NCI-H128 (cell line): ENCODE measurements around the gene UBB.

Source experiments
- DNase-seq: peaks from one replicate; lab custom pipeline; 2025; ENCODE audit not compliant: unreplicated experiment; lab: John Stamatoyannopoulos, UW

UBB gene

DNA sequence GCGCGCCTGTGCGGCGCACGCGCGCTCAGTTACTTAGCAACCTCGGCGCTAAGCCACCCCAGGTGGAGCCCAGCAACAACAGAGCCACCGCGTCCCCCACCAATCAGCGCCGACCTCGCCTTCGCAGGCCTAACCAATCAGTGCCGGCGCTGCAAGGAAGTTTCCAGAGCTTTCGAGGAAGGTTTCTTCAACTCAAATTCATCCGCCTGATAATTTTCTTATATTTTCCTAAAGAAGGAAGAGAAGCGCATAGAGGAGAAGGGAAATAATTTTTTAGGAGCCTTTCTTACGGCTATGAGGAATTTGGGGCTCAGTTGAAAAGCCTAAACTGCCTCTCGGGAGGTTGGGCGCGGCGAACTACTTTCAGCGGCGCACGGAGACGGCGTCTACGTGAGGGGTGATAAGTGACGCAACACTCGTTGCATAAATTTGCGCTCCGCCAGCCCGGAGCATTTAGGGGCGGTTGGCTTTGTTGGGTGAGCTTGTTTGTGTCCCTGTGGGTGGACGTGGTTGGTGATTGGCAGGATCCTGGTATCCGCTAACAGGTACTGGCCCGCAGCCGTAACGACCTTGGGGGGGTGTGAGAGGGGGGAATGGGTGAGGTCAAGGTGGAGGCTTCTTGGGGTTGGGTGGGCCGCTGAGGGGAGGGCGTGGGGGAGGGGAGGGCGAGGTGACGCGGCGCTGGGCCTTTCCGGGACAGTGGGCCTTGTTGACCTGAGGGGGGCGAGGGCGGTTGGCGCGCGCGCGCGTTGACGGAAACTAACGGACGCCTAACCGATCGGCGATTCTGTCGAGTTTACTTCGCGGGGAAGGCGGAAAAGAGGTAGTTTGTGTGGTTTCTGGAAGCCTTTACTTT, at the start of gene UBB:
TSS of gene UBB (plus strand) at position 452 of the 856 bp plus-strand sequence. CDS start 817 bp downstream, outside the sequence.
- peak; percentile 74 for DNase-seq

DNA sequence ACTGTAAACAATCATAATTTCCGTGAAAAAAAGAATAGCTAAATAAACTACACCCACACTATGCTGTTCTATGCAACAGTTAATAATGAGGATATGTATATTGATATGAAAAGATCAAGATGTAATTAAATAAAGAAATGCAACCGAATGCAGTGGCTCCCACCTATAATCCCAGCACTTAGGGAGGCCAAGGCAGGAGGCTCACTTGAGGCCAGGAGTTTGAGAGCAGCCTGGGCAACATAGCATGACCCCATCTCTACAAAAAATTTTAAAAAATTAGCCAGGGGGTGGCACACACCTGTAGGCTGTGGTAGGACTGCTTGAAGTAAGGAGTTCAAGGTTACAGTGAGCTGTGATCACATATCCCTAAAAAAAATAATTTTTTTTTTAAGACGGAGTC, 42.5 kb upstream of the UBB start:
- no peak for DNase-seq

DNA sequence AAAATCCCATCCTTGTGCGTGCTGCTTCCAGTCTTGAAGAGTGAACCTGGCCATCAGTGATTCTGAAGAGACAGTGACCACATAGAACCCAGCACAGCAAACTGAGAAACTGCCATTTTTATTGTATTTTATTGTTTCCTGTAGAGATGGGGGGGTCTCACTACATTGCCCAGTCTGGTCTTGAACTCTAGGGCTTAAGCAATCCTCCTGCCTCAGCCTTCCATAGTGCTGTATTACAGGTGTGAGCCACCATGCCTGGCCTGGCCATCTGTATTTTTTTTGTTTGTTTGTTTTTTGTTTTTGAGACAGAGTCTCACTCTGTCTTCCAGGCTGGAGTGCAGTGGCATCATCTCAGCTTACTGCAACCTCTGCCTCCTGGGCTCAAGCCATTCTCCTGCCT, 41.5 kb upstream of the UBB start:
- no peak for DNase-seq

DNA sequence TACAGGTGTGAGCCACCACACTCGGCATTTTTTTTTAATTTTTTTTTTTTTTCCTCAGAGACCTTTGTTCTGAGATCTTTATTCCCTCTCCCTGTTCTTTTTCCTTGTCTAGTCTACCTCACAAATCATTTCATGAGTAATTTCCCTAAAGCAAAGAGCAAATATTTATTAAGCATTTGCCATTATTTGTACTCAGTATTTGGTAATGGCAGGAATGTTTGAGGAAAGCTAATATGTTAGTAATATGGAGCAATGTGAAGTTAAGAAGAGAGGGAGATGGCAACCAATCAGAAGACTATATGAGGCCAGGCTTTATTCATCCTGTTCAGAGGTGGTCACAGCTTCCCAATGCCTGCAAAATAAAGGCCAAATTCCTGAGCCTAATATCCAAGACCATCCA, 40.9 kb upstream of the UBB start:
- DNase-seq, result no peak

DNA sequence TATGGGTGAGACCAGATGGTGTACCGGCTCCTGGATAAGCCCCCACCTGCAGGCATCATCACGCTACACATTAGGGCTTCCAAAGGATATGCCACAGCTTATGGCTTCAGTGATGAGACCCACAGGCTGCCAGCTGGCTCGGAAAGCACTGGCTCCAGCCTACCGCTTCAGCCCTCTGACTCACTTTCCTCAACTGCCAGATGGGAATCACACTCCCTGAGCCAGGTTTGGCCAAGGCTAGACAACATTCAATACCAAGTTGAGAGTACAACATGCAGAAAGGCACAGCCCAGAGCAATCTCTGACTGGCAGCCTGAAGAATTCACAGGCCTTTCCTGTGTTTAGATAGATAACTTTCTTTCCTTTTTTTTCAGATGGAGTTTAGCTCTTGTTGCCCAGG, 37.9 kb upstream of the UBB start:
- DNase-seq, result no peak

DNA sequence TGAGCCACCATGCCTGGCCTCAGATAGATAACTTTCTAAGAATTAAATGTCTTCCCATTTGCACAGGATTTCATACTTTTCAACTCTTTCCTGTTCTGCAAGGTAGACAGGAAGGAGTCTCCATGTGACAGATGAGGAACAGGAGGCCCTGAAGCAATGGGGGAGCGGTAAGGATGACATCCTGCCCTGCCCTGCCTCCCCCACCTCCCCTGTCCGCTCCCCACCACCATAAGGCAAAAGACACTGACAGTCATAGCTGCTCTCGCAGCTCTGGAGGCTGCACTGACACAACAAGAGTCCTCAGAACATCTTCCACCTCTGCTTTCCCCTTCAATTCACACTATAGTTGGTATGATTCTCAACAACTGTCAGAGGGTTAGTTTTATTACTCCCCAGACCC, 37.3 kb upstream of the UBB start:
- no peak for DNase-seq

DNA sequence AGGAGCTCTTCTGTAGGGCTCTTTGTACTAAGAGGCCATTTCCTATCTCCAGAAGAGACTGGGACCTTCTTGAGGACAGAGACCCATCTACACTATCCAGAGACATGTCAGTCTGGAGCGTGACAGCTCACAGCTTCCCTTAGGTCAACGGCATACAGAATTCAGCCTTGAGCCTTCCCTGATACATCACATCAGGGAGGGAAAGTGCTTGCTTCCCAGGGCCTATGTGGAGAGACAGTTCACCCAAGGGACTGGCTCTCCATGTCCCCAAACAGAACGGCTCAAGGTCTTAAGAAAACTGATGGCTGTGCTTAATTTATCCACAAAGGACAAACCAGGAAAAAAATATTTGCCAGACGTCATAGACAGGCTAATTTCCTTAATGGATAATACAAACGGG, 35.3 kb upstream of the UBB start:
- DNase-seq, result no peak

DNA sequence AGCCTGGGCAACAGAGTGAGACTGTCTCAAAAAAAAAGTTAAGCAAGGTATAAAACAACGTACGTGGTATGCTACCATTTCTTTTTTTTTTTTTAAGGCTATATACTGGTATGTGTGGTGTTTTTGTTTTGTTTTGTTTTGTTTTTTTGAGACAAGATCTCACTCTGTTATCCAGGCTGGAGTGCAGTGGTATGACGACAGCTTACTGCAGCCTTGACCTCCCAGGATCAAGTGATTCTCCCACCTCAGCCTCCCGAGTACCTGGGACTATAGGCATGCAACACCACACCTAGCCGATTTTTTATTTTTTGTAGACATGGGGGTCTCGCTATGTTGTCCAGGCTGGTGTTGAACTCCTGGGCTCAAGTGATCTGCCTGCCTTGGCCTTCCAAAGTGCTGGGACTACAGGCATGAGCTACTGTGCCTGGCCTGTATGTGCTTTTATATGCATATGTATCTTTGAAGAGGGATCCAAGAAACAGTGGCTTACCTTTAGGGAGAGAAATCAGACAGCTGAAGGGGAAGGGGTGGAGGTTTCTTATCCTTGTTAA, 34.1 kb upstream of the UBB start:
- no peak for DNase-seq

DNA sequence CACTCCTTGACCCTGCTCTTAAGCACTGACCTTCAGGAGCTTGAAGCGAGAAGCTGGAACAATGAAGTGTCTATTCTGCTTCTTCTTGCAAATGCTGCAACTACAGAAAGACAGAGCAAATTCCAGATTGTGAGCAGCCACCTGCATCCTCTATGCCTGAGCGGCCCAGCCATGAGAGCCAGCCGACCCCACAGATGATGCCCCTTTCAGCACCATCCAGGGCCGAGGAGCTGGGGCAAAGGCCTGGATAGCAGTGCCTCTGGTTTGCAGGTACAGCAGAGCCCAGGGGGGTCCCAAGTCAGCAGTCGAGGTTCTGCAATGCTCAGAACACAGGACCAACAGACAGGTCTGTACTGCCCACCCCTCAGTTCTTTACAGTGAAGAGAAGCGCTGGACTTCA, 32.3 kb upstream of the UBB start:
- no peak for DNase-seq

DNA sequence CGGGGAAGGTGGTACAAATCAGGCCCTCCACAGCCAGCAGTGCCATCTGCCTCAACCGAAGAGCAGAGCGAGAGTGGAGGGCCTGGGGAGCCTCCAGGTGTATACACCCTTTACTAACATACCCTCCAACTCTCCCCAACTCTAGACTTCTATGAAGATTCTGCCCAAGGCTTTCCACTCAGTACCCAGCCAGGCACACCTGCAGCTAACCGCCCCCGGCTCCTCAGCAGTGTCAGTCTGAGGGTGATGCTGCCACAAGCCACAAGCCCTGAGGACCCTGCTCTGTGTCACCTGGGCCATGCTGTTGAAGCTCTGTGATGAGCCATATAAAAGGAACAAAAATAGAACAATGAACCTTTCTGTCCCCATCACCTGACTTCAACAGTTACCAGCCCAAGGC, 31.5 kb upstream of the UBB start:
- no peak for DNase-seq

DNA sequence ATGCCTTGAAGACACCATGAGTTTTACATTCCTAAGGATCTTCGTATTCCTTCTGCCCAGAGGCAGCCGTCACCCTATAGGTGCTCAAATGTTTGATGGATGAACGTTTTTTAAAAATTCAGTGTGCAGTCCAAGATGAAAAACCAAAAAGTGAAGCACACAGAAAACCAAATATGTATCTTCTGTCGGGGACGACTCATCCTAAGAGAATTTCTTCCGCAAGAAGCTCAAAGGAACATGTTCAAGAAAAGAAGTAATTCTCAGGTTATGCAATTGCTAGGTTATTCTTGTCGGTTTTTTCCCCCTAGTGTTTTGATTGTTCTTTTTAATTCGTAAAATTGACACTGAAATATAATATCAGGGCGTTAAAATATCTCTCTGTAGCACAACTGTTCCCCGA, 29.1 kb upstream of the UBB start:
- no peak for DNase-seq

DNA sequence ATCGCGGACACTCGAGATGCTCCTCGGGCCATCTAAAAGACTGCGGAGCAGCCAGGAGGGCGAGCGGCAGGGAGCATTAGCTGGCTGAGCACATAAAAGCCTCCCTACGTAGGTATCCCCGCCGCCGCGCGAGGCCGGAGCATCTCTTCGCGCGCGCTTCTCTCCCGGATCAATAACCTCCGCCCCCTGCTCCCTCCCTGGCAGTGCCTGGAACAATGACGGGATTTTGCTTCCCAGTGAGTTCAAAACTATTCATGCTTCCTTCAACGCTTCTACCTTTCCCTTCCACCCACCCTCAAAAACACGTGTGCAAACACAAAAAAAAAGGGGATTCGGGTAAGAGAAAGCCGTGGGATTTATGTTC, 28.6 kb upstream of the UBB start:
- peak; percentile 16 for DNase-seq

DNA sequence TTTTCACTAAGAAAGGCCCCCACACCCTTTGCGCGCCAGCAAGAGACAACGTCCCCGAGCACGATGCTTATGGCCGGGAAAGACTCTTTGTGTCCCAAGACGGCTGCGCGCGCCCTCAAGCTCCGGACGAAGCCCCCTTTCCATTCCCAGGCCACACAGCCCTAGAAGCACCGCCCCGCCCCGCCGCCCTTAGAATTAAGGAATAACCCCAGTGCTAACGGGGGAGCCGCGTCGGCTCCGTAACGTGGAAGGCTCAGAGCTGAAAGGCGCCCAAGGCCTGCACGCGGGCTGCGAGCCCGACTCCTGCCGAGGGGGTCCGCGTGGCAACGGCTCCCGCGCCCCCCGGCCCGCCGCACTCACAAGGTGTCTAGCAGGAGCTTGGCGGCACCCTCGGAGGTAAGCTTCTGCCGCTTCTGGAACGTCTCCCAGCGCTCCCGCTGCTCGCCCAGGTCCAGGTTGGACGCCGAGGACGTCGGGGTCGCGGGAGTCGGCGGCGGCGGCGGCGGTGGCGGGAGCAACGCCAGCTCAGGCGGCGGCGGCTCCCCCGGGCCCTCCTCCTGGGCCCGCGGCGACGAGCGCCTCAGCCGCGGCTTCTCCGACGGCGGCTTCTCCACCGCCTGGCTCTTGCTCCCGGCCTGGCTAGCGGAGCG, 28.1 kb upstream of the UBB start:
- DNase-seq, result no peak

DNA sequence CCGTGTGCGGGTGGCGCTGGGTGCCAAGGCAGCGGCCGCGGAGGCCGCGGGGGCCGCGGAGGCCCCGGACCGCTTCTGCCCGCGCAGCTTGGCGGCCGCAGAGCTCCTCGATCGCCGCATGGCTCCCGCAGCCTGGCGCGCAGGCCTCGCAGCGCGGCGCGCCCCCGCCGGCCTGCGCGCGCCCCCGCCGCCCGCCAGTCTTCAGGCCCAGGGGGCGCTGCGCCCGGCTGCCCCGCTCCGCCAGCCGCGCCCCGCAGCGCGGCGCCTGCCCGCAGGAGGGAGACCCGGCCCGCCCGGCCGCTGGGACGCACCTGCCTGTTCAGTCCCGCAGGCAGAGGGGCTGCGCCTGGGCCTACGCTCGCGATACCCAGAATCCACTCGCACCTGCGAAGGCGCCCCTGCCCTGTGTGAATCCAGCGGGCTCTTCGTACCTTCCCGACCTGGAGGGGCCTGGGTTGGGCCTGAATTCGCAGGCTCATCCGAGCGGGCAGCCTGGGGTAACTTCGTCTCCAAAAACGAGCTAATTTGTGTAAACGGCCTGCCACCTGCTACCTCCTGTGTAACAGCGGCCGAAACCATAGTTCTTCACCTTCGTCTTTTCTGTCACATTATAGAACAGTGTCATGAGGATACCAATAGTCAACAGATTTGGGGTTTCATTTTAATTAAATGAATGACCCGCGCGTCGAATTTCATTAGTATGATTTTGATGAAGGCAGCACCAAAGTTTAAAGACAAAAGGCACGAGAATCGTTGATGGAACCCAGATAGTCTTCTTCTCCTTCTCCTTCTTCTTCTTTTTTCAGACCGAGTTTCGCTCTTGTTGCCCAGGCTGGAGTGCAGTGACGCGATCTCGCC, 27.3 kb upstream of the UBB start, which contains the start of gene CENPV:
TSS of gene CENPV (minus strand) at position 153 of the 858 bp plus-strand sequence. CDS start at position 120, 33 bp downstream.
- DNase-seq, result peak; percentile 12

DNA sequence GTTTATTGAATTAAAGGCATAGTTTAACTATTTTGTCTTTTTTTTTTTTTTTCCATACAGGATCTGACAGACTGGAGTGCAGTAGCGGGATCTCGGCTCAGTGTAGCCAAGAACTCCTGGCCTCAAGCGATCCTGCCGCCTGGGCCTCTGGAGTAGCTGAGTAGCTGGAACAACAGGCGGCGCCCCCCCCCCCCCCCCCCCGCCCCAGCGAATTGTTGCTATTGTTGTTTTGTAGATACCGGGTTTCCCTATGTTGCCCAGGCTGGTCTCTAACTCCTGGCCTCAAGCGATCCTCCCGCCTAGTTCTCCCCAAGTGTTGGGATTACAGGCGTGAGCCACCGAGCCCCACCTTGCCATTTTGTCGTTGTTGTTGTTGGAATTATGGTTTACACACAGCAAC, 26.3 kb upstream of the UBB start:
- no peak for DNase-seq

DNA sequence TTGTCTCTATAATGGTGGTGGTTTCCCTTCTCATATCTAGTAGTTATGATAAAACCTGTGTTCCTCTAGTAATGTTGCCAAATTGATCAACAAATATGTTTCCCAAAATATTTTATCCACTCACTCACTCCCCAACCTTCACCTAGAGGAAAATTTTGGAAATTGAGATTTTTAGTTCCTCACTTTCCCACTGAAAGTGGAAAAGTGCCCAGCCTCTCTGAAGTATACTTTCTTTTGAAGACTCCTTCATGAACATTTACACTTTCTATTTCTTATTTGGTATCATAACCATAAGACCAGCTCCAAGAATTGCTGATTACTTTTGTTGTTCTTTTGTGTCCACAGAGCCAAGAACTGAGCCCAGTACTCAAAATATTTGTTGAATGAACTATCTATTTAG, 22.5 kb upstream of the UBB start:
- no peak for DNase-seq

DNA sequence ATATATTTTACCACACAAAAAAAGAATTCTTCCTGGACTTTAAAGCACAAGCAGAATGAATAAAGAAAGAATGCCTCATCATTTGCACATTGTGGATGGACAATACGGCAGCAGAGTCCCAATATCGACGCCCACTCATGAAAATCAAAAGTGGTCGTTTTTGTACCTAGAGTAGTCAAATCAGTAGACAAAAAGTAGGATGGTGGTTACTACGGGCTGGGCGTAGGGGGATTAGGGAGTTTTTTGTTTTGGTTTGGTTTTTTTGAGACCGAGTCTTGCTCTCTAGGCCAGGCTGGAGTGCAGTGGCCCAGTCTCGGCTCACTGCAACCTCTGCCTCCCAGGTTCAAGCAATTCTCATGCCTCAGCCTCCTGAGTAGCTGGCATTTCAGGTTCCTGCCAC, 19.0 kb upstream of the UBB start:
- no peak for DNase-seq

DNA sequence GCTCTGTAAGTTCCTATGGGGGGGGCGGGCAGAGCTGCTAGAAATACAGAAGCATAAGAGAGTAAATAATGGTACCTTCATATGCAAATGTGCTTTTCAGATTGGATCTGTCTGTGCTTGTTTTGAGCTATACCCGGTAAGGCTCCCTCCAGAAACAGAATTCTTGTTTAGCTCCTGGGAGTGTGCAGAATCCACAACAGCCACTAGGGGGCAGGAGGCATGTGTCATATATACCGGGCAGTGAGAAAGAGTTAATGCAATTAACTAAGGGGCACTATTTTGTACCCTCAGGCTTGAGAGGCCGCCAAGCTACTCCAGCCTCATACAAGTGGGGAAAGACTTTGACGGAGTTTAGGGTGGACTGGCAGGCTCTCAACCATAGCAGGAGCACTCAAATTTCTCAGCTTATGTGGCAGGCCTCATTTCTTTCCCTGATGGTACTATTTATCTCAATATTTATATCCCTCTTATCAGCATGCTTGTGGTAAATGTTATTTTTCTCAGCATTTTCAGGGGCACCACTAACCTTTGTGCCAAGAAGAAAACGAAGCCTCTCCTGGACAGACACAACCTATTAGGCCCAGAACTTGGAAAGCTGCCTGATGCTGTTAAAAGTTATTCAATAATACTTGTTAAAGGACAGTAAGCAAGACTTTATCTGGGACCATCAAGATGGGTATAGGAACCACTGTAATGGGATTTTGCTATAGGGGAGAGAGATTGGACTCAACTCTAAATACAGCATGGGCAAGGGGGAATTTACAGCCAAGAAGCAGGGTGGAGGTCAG, 16.9 kb upstream of the UBB start:
- DNase-seq, result peak; percentile 22

DNA sequence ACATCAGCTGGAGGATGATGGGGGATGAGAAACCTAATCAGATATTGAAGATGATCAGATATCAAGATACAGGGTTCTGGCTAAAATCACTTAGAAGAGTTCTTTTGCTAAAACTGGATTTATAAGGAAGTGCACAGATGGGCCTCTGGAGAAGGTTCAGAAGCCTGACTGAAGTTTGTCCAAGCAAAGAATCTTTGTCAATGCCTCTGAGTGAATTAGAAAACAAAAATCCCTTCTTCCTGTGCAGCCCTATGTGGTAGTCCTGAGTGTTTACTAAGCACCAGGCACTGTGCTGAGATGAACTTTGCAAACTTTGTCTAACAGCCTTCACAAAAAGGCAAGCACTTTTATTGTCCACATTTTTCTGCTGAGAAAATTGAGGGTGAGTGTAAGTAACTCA, 16.3 kb upstream of the UBB start:
- DNase-seq, result no peak

DNA sequence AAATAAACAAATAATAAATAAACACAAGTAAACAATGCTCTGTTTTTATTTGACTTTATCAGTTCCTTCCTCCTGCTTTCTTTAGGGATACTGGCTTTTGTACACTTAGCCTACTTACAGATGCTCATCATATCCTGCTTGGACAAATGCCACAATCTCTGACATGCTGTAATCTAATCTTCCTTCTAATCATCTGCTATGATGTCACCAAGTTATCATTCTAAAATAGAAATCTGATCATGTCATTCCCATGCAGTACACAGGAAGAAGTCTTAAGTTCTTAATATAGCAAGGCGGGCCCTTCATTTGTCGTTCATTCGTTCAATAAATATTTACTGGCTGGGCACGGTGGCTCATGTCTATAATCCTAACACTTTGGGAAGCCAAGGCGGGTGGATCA, 9.1 kb upstream of the UBB start:
- DNase-seq, result no peak
